ENCODE results near the gene LHB.
A peak's percentile ranks its signal among the peaks of the same experiment; 100 is the strongest.

LHB gene

DNA sequence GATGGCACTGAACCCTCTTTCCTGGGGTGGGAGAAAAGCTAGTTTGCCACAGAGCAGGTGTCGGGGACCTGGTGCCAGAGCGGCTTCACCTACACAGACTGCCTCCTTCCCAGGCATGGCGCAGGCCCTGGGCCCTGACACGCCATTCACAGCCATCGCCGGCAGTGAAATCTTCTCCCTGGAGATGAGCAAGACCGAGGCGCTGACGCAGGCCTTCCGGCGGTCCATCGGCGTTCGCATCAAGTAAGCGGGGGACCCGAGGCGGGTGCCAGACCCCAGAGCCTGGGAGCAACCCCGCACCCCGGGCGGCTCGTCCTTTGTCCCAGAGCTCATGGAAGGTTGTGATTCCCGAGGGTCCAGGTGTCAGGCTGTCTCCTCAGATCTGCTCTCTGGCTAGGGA is 10.0 kb downstream of the LHB start:
- no peak for FAIRE-seq

DNA sequence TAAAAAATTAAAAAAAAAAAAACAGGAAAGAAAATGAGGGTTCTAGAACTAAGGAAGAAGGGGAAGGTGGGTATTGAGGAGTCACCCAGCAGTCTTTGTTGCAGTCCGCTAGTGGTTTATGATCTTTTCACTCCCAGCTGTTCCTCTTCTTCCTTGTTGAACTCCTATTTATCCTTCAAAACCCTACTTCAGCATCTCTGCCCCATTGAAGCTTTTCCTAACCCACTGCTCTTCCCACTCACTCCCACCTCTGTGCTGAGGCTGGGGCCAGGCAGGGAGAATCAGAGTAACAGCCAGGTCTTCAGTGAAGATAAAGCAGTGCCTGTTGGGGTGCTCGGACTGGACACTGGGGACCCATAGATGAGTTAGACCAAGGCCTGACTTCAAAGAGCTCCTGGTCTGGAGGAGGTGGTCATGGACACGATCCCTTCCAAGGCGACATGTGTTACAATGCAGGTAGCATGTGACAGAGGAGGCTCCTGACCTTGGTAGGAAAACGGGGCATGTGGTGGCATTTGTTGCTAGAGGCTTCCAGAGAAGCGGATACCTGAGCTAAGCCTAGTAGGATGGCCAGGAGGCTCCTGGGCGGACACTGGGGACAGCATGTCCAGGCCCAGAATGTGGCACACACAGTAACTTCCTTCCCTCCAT is 11.8 kb downstream of the LHB start:
- no peak for FAIRE-seq

DNA sequence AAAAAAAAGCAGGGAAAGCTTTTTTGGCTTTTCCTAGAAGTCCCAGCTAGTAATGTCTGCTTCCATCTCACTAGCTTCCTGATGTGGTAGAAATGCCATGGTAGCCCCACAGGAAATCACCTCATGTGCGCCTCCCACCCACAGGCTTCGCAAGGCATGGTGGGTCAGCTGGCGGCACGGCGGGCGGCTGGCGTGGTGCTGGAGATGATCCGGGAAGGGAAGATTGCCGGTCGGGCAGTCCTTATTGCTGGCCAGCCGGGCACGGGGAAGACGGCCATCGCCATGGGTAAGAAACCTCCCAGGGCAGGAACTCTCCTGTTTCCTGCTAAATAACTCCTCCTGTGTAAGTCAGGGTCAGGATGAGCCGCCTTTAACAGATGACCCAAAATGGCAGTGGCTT is 12.8 kb downstream of the LHB start:
- FAIRE-seq: no peak

DNA sequence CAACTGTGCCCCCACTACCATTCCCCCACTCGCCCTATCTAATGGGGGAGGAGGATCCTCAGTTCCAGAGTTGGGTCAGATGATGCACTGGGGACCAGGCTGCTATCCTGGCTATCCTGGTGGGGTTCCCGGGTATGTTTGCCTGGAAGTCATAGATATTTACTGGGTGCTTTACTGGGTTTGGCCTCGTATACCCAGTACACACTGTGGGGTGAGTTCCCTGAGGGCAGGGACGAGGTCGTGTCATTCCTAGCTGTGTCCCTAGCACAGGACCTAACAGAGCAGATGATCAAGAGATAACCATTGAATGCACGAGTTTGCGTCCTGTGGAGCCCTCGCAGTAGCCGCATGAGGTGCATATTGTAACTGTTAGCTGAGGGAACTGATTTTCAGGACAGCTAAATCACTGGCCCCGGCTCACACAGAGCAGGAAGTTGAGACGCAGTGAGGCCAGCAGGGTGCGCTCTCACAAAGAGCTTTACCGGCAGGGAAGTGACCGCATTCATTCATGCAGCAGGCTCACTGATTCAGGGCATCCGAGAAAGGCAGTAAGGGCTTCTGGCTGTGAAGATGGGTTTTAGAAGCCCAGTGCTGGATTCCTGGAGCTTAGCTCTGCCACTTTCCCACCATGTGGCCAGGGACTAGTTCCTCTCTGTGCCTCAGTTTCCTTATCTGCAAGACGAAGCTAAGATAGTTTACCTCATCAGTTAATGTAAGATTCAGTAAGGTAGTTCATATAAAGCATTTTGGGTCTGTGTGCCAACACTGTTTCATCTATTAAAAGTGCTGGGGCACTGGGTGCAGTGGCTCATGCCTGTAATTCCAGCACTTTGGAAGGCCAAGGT is 17.2 kb downstream of the LHB start:
- no peak for FAIRE-seq

DNA sequence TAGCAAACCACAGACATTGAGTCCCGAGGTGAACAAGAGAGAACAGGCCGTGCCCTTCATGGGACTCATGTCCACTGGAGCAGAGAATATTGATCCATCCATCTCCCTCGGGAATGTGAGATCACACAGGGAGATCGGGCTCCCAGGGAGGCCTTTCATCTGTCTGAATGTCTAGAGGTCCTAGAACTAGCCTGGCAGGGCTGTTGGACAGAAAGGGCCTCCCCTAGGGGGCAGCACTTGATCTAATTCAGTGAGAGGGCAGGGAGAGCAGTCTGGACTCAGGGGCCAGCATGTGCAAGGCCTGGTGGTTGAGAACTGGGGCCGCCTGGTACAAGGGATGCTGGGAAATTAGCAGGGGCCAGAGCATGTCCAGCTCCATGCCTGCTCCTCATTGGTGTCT is 18.9 kb downstream of the LHB start:
- FAIRE-seq: no peak

DNA sequence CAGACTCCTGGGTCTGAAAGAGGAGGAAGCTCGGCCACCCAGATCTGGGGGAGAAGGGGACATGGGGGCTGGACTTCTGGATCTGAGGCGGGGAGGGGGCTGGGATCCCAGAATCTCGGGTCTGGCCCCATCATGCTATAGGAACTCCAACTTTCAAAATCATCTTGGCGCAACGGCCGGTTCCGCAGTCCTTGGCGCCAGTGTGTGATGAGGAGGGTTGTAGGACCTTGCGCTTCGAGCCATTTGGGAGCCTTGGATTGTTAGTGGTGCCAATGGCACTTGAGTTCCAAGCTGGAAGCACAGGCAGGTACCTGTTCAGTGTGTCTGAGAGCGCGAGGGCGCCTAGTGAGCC is 22.9 kb downstream of the LHB start:
- no peak for FAIRE-seq

DNA sequence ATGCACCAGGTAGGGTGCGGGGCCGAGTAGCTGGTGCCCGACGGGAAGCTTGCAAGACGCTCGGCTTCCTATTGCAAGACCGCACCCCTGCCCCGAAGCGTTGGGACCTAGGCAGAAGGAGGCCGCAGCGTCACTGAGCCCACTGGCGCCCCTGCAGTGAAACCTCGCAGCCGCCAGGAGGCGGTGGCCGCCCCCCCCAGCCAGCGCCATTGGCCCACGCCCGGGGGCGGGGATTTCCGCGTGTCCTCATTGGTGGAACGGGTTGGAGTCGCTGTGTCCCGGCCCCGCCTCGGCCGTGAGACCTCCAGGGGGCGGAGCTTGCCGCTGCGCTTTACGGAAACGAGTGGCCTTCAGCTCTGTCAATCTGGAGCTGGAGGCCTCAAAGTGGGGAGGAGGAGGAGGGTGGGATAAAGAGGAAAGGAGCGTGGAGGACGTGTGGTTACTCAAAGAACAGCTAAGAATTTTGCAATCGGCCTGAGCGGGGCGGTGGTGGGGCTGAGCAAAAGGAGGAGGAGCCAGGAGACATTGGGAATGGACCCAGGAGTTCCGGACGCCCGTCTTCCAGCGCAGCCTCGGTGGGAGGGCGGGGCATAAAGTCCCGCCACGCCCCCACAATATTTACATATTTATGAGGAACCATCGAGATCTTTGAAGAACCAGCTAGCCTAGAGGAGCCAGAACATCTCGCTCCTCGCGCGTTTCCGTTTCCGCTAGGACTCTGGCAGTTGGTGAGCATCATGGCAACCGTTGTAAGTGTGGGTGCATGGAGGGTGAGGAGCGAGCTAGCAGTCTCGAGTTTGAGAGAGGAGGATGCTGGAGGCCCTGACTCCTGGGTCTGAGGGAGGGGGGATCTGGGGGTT is 23.5 kb downstream of the LHB start, which contains the start of the genes GYS1 and RUVBL2:
TSS of gene GYS1 (minus strand) at position 135 of the 860 bp plus-strand sequence. CDS start 197 bp downstream, outside the sequence.
TSS of gene RUVBL2 (plus strand) at position 713 of the 860 bp plus-strand sequence. CDS start at position 738, 25 bp downstream.
- peak; percentile 98 for FAIRE-seq

DNA sequence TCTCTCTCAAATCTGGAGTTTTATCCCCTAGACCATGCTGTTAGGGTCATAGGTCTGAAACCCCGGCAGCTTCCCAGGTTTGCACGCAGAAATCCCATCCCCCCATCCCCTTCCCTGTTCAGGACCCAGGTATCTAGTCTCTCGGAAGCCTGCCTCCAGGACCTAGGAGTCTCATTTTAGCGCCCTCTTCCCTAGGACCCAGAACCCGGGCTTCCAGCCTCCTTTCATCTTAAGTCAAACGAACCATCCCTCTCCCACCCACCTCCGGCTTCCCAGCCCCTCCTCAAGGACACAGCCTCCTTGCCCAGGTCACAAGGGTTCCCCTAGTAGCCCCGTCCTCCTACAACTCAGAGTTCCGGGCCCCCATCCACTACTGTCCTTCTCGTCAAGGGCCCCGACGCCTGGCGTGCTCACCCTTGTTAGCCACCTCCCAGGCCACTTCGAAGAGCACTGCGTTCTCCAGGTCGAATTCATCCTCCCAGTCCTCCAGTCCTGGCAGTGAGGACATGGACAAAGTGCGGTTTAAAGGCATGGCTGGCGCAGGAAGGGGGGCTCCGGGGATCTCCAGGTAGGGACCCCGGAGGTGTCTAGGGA is 24.2 kb downstream of the LHB start:
- no peak for FAIRE-seq

DNA sequence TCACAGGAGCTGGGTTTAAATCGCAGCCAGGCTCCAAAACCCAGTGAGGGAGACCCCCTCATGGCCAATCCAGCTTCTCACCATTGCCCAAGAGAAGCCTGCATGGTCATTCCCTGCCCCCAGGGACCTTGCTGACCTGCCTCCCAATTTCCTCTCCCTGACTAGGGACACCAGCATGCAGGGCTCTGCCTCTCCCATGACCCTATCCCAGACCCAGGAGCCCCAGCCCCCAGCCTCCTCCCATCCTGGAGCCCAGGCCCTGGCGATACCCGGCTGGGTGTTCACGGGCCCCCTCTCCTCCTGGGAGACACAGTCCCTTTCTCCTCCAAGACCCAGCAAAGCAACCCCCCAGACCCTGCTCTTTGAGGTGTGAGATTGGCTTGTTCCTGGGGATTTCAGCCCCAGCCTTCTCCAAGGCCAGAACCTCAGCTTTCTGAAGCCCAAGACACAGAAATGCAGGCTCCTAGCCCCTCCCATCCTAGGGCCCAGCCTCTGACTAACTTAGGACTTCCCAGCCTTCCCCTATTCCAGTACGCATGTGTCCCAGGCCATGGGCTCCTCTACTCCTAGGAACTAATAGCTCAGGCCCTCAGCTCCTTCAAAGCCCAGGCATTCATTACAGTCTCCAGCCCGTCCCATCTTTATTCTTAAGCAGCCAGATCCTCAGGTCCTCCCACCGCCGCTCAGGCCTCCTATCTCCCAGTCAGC is 24.9 kb downstream of the LHB start:
- peak; percentile 11 for FAIRE-seq

DNA sequence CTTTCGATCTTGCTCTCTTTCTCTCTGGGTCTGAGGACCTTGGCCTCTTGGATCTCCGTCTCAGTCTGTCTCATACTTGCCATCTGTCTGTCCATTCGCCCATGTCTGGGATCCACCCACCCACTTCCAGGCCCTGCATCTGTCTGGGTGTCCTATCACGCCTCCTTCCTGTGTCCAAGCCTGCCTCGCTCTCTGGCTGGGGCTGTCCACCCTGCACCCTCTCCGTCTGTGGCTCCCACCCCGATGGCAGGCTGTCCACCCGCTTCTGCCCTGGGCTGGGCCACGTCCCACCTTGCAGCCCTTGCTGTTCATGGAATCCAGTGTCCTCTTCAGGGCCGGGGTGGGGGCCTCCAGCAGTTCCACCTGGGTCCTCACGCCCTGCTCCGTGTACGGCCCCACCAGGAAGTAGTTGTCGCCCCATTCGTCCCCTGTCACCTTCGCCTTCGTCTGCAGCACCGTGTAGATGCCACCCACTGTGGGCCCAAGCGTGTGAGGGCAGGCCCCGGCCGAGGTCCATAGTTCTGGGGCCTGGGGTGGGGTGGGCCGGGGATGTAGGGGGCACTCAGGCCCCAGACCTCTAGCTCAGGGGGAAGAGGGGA is 25.8 kb downstream of the LHB start:
- no peak for FAIRE-seq

DNA sequence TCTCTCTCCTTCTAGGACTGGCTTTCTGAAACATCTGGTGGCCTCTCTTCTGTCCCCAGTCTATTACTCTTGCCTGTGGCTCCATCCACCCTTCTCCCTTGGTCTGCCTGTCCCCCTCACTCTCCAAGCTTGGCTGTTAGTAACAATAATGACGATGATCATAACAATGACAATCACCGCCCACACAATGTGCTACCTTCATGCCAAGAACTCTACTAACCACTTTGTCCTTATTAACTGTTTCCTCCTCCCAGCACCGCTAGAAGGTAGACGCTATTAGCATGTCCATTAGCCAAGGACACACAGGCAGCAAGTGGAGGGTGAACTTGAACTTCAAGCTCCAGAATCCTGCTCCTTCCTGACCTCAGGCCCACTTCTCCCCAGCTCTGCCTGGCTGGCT is 26.5 kb downstream of the LHB start:
- no peak for FAIRE-seq

DNA sequence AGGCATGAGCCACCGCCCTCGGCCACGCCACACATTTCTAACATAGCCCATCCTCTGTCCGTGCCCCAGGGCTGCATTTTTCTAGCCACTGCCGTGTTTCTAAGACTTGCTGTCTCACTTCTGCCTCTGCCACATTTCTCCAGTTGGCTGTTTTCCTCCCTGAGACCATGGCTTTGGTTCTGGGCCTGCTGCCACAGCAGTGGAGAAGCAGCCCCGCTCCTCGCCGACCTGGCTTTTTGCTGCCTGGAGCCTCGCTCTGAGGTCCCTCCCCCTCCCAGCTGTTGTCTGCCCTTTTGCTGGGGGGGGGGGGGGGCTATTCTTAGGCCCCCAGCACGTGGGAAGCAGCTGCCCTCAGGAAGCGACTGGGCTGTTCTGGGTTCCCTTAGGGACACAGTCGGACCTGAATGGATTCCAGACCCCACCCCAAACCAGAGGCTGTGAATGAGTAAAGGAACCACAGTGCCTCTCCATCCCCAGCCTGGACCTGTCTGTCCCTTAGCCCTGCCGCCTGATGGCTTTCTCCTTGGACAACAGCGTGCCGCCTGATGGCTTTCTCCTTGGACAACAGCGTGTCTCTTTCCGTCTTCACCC is 27.1 kb downstream of the LHB start:
- no peak for FAIRE-seq

DNA sequence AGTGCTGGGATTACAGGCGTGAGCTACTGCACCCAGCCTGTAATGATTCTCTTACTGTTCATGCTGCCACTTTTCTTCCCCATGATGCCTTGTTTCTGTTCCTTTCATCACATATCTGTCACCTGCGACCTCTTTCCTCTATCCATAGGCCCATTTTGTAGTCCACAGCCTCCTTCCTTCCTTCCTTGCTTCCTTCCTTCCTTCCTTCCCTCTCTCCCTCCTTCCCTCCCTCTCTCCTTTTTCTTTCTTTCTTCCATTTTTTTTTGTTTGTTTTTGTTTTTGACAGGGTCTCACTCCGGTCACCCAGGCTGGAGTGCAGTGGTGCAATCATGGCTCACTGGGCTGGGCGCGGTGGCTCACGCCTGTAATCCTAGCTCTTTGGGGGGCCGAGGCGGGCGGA is 28.0 kb downstream of the LHB start:
- FAIRE-seq: no peak

DNA sequence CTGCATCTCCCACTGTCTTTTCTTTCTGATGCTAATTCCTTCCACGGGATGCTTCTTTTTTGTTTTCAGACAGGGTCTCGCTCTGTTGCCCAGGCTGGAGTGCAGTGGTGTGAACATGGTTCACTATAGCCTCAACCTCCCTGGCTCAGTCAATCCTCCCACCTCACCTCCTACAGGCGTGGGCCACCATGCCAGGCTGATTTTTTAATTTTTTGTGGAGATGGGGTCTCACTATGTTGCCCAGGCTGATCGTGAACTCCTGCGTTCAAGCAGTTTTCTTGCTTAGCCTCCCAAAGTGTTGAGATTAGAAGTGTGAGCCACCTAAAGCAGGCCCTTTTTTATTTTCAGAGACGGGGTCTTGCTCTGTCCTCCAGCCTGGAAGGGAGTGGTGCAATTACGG is 28.6 kb downstream of the LHB start:
- FAIRE-seq: no peak

DNA sequence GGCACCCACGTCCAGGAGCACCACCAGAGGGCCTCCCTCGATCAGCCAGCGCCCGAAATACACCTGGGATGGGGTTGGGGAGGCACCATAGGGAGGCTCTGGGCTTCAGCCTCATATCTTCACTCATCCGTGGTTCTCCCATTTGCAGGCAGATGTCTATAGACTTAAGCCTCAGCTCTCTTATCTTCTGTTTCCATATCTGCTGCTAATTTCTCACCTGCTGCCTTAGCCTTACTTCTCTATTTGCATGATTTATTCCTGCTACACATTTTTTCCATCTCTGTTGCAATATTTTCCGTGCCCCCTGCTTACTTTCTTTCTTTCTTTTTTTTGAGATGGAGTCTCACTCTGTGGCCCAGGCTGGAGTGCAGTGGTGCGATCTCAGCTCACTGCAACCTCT is 29.6 kb downstream of the LHB start:
- FAIRE-seq: no peak

DNA sequence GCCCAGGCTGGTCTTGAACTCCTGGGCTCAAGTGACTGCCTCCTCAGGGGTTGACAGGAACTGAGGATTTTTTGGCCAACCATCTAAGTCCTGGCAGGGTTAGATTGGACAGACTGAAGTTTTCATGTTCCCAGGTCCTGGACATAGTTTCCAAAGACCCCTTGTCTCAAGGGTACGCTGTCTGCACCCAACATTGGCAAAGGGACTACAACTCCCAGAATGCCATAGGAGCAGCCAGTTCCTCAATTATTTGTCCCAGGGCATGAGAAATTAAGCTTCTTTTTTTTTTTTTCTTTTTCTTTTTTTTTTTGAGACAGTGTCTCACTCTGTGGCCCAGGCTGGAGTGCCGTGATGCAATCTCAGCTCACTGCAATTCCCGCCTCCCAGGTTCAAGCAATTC is 30.7 kb downstream of the LHB start:
- no peak for FAIRE-seq

DNA sequence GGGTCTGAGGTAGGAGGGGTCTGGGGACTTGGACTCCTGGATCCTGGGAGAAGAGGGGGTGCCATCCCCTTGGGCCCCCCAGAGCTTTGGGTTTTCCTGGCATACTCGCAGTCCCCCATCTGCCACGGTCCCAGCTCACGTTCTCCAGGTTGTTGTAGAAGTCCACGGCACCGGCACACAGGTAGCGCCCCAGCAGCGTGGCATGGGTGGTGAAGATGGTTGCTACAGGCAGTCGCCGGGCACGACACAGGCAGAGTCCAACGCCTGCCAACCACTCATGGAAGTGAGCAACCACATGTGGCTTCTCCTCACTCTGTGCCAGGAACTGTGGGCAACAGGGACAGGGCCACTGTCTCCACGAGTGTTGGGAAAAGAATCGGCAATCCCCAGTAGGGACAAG is 31.2 kb downstream of the LHB start:
- no peak for FAIRE-seq

DNA sequence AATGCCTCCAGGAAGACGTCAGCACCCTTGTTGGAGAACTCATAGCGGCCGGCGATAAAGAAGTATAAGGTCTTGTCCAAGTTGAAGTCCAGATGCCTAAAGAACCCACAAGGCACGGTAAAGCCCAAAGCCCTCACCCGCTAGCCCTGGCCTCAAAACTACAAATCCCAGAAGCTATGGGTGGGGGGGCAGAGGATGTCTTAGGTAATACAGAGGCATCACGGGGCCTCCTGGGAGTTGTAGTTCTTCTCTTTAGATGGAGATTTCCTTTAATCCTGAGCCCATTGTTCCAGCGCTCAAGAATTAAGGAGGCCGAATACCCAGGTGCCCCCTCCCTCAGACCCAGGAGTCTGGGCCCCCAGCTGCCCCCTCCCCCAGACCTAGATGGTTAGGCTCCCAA is 34.6 kb downstream of the LHB start:
- FAIRE-seq: no peak

DNA sequence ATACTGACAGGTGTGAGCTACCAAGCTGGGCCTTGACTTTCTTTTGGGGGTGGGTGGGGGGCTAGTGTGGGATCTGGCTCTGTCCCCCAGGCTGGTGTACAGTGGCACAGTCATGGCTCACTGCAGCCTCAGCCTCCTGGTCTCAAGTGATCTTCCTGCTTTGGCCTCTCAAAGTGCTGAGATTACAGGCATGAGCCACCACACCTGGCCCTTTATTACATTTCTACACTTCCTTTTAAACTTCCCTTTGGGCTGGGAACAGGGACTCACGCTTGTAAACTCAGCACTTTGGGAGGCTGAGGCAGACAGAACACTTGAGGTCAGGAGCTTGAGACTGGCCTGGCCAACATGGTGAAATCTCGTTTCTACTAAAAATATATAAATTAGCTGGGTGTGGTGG is 39.8 kb downstream of the LHB start:
- no peak for FAIRE-seq

DNA sequence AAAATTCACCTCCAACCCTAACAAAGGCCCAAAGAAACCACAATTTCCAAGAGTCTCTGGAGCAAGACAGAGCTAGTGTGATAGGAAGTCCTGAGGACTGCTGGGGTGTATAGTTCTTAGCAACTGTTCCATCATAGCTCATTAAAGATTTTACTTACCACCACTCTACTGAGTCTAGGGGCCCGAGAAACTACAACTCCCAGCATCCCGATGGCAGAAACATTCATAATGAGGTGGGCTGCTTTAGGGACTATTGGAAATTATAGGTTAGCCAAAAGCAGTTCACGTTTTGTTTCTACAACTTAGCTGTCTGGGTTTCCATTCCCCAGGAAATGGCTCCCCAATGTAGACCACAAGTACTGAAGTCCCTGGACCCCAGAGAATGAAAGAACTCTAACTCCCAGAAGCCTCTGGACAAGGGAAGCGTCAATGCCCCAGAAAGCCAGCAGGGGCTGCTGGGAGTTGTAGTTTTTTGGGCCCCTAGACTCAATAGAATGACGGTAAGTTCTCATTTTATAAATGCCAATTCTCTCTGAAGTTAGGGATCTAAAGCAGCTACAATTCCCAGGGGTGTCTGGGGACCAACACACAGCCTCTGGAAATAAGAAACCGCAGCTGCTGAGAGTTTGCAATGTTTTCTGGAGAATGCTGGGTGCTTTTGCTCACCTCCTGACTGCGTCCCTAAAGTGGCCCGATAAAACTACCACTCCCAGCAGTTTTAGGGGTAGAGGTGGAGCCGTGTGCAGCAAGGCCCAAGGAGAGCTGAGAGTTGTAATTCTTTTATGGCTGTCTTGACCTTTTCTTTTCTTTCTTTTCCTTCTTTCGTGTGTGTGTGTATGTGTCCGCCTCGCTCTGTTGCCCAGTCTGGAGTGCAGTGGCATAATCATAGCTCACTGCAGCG is 40.7 kb downstream of the LHB start:
- FAIRE-seq: no peak
